Measurements from ENCODE around the gene ACTRT2.

Gene ACTRT2

GRCh38 chr1:3067301-3067670, 46.0 kb downstream of the ACTRT2 start:
- DNase-seq (ENCODE audit: low read depth in 2 of 2, low spot score in 1 of 2) = no peak

GRCh38 chr1:3067671-3068563, 46.6 kb downstream of the ACTRT2 start:
- DNase-seq (ENCODE audit: low read depth in 2 of 2, low spot score in 1 of 2) = no peak

GRCh38 chr1:3068564-3069431, 47.5 kb downstream of the ACTRT2 start, which contains the start of gene PRDM16:
PRDM16 (plus strand) TSS chr1:3069203; CDS start chr1:3069260, 57 bp downstream.
- DNase-seq (ENCODE audit: low read depth in 2 of 2, low spot score in 1 of 2) = no peak

GRCh38 chr1:3069491-3070308, 48.4 kb downstream of the ACTRT2 start:
- DNase-seq (ENCODE audit: low read depth in 2 of 2, low spot score in 1 of 2) = no peak

GRCh38 chr1:3070309-3070643, 49.0 kb downstream of the ACTRT2 start:
- DNase-seq (ENCODE audit: low read depth in 2 of 2, low spot score in 1 of 2) = no peak

GRCh38 chr1:3070644-3071564, 49.6 kb downstream of the ACTRT2 start:
- DNase-seq (ENCODE audit: low read depth in 2 of 2, low spot score in 1 of 2) = no peak

- DNase-seq (ENCODE audit: low read depth in 2 of 2, low spot score in 1 of 2) = no peak
Observed at GRCh38 chr1:3071565-3072390, 50.5 kb downstream of the ACTRT2 start.
